NB4 (cell line): ENCODE results near the gene CLSTN2.
A peak's percentile ranks its signal among the peaks of the same experiment; 100 is the strongest.

Source experiments
- DNase-seq: peaks from one replicate; pipeline ENCODE4 v3.0.0; 2010; ENCODE audit warnings: low read depth
- H3K4me3 ChIP-seq: one replicate; pipeline ENCODE4 v1.5.1; 2011; ENCODE audit warnings: mild to moderate bottlenecking, low read depth, low read length, moderate library complexity
- MYC ChIP-seq: IDR thresholded peaks from 2 replicates; pipeline ENCODE4 v1.6.1; 2011; ENCODE audit warnings: low read depth, low read length
- POLR2A ChIP-seq: IDR thresholded peaks from 2 replicates; pipeline ENCODE4 v1.6.1; 2011; ENCODE audit warnings: mild to moderate bottlenecking; ENCODE audit not compliant: insufficient read length; ENCODE audit errors: extremely low read depth
- TF ChIP-seq, protein P1 (sequence below): IDR thresholded peaks from one replicate; pipeline ENCODE4 v1.5.1; 2012; ENCODE audit warnings: low read depth, low read length
- TF ChIP-seq, protein P2 (sequence below): IDR thresholded peaks from 2 replicates; pipeline ENCODE4 v1.6.1; 2011; ENCODE audit warnings: low read depth, low read length

The CLSTN2 gene

DNA sequence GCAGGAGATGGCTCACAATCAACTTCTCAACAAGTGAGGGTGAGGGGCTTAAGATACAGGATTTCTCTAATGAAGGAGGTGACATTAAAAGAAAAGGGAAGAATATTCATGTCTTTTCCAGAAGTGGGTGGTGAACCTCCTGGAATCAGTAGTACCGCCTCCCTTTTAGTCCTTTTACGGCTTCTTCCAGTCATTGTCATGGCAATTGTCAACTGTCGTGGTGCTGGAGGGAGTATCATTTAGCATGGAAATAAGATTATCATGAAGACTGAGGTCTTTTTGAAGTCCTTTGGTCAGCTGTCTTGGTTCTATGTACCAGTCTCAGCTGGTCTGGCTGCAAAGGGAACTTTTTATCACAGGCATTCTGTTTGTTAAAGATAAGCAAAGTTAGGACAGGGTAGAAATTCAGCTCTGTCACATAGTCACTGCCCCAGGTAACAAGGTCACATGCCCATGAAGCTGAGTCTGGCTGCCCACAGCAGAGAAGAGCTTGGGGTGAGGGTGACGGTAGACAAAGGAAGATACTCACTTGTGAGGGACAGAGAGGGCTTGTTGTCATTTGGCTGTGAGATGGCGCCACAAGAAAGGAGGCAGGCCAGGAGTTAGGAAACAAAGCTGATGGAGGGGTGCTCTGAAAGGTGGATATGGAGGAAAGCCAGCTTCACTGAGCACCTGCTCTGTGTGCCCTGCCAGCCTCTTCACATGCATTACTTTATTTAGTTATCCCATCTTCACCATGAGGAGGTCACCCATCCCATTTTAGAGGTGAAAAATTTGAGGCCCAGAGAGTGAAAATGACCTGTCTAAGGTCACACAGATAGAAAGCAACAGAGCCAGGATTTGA lies 514.6 kb downstream of the CLSTN2 start:
- DNase-seq, result no peak
- no peak overlapping the region for H3K4me3 ChIP-seq
- no peak for TF ChIP-seq MYC
- TF ChIP-seq POLR2A, result no peak

- no peak for TF ChIP-seq MYC
- no peak for TF ChIP-seq POLR2A
- TF ChIP-seq, protein P1, sequence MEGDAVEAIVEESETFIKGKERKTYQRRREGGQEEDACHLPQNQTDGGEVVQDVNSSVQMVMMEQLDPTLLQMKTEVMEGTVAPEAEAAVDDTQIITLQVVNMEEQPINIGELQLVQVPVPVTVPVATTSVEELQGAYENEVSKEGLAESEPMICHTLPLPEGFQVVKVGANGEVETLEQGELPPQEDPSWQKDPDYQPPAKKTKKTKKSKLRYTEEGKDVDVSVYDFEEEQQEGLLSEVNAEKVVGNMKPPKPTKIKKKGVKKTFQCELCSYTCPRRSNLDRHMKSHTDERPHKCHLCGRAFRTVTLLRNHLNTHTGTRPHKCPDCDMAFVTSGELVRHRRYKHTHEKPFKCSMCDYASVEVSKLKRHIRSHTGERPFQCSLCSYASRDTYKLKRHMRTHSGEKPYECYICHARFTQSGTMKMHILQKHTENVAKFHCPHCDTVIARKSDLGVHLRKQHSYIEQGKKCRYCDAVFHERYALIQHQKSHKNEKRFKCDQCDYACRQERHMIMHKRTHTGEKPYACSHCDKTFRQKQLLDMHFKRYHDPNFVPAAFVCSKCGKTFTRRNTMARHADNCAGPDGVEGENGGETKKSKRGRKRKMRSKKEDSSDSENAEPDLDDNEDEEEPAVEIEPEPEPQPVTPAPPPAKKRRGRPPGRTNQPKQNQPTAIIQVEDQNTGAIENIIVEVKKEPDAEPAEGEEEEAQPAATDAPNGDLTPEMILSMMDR, result no peak
- TF ChIP-seq, protein P2, sequence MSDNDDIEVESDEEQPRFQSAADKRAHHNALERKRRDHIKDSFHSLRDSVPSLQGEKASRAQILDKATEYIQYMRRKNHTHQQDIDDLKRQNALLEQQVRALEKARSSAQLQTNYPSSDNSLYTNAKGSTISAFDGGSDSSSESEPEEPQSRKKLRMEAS, result no peak
- no peak overlapping the region for H3K4me3 ChIP-seq
- no peak for DNase-seq
These were observed 518.8 kb downstream of the CLSTN2 start for GRCh38 chr3:140453750-140454149.

DNA sequence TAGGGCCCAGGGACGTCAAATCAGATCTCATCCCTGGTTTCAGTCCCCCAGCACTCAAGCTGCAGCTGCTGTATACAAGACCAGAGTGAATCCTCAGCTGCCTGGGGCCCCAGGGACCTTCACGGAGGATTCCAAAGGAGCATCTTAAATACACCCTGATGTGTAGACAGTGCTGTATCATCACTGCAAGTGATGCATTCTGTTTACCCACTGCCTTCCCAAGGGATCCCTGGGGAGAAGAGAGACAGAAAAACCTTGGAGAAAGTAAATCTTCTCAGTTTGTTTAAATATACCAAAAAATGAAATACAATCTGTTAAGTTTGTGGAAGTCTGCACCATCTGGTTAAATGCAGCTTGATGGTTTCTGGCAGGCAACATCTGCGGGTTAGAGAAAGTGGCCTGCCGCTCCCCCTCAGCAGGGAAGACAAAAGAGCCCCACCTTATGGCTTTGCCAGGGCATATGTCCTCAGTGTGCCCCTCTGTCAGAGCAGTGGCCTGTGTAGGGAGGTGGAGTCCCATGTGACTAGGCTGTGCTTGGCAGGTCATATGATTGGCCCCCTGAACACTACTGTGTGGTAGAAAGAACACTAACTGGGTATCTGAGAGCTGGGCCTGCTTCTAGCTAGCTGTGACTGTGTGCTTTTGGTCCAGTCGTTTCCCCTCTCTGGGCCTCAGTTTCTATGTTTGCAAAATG lies 520.7 kb downstream of the CLSTN2 start:
- no peak for DNase-seq
- H3K4me3 ChIP-seq, result no peak overlapping the region
- TF ChIP-seq MYC (no peak), POLR2A (no peak)
- TF ChIP-seq, protein P2, result no peak

GRCh38 chr3:140456974-140457373 lies 522.0 kb downstream of the CLSTN2 start:
- peak; percentile 2 for DNase-seq
- TF ChIP-seq MYC (no peak), POLR2A (no peak)
- TF ChIP-seq, protein P2, result no peak
- TF ChIP-seq, protein P1, result no peak
- no peak overlapping the region for H3K4me3 ChIP-seq

- H3K4me3 ChIP-seq, result no peak overlapping the region
- TF ChIP-seq POLR2A, result no peak
- TF ChIP-seq, protein P2, result no peak
- TF ChIP-seq MYC, result no peak
- TF ChIP-seq, protein P1, result no peak
- no peak for DNase-seq
These were observed 524.5 kb downstream of the CLSTN2 start for GRCh38 chr3:140459462-140459861.

GRCh38 chr3:140461250-140461649 lies 526.3 kb downstream of the CLSTN2 start:
- no peak overlapping the region for H3K4me3 ChIP-seq
- TF ChIP-seq, protein P1, result no peak
- TF ChIP-seq, protein P2, result no peak
- TF ChIP-seq POLR2A (no peak), MYC (no peak)
- DNase-seq, result no peak
